GM12878 (cell line): ENCODE results near the gene ZNF672. TPM values are rescaled to one million over a fixed set of nuclear protein-coding genes. Genes with fewer than 3 reads are reported as not detected.

Experiments used
- BCL11A ChIP-seq: IDR thresholded peaks from 2 replicates; pipeline ENCODE4 v1.6.1; 2011; ENCODE audit warnings: low read depth, low read length
- BMI1 ChIP-seq: fragments of 450-650 bp; IDR thresholded peaks from 2 replicates; pipeline ENCODE4 v1.6.1; 2016; ENCODE audit warnings: mild to moderate bottlenecking, moderate library complexity, borderline replicate concordance
- CBX5 ChIP-seq: sonication (generic); IDR thresholded peaks from 2 replicates; pipeline ENCODE4 v1.6.1; 2016; ENCODE audit warnings: low read depth, moderate library complexity, mild to moderate bottlenecking, inconsistent platforms
- JUNB ChIP-seq: IDR thresholded peaks from 2 replicates; pipeline ENCODE4 v1.6.1; 2016; ENCODE audit warnings: antibody characterized with exemption, mild to moderate bottlenecking
- KLF5 ChIP-seq: fragments of 450-650 bp; IDR thresholded peaks from 2 replicates; pipeline ENCODE4 v1.6.1; 2014; ENCODE audit warnings: mild to moderate bottlenecking; ENCODE audit not compliant: partially characterized antibody
- MEF2B ChIP-seq: fragments of 450-650 bp; IDR thresholded peaks from 2 replicates; pipeline ENCODE4 v1.6.1; 2018; ENCODE audit warnings: mild to moderate bottlenecking, moderate library complexity; ENCODE audit not compliant: partially characterized antibody, poor library complexity, severe bottlenecking
- MTA2 ChIP-seq: fragments of 450-650 bp; IDR thresholded peaks from 2 replicates; pipeline ENCODE4 v1.6.1; 2016; ENCODE audit warnings: low read depth, mild to moderate bottlenecking, moderate library complexity
- NBN ChIP-seq: fragments of 450-650 bp; IDR thresholded peaks from 2 replicates; pipeline ENCODE4 v1.6.1; 2016
- RAD21 ChIP-seq: IDR thresholded peaks from 2 replicates; pipeline ENCODE4 v1.6.1; 2011; ENCODE audit warnings: mild to moderate bottlenecking, low read depth, low read length, moderate library complexity; ENCODE audit not compliant: insufficient read depth
- REST ChIP-seq: IDR thresholded peaks from 2 replicates; pipeline ENCODE4 v1.6.1; 2012; ENCODE audit warnings: mild to moderate bottlenecking, low read depth, low read length
- SMAD5 ChIP-seq: IDR thresholded peaks from 2 replicates; pipeline ENCODE4 v1.6.1; 2016; ENCODE audit warnings: antibody characterized with exemption, low read depth
- TAF1 ChIP-seq: IDR thresholded peaks from 2 replicates; pipeline ENCODE4 v1.6.1; 2011; ENCODE audit warnings: mild to moderate bottlenecking, low read depth, low read length, borderline replicate concordance
- TBL1XR1 ChIP-seq: IDR thresholded peaks from 2 replicates; pipeline ENCODE4 v1.6.1; 2012; ENCODE audit warnings: low read depth, low read length, improper control_type of control experiment
- ZBED1 ChIP-seq: IDR thresholded peaks from 2 replicates; pipeline ENCODE4 v1.6.1; 2016; ENCODE audit warnings: borderline replicate concordance
- ZNF24 ChIP-seq: fragments of 450-650 bp; IDR thresholded peaks from 2 replicates; pipeline ENCODE4 v1.6.1; 2017; ENCODE audit warnings: antibody characterized with exemption, mild to moderate bottlenecking
- ZSCAN29 ChIP-seq: fragments of 450-650 bp; IDR thresholded peaks from 2 replicates; pipeline ENCODE4 v1.6.1; 2017; ENCODE audit warnings: mild to moderate bottlenecking, moderate library complexity
- polyA plus RNA-seq, 11 experiments: library from polyadenylated mRNA; depleted of rRNA in 4 of 11; unstranded in 6 of 11; stranded (reverse) in 5 of 11; fragments of >200 nt; fragmentation: Nextera tagmentation in 4 of 11; fragmentation: Illumina TruSeq in 1 of 11; extraction: Ambion mirVana in 4 of 11; extraction: Trizol in 1 of 11; gene quantifications; 1 replicate in 1 of 11; 2 replicates in 10 of 11; pipeline versions ENCODE4 v1.2.1 to v1.2.3, GENCODE V29; 2011 to 2016; ENCODE audit warnings: inconsistent platforms in 2 of 11, missing spikeins in 2 of 11, low read depth in 1 of 11
- total RNA-seq, 4 experiments: library from RNA; depleted of rRNA in 3 of 4; stranded (reverse); fragments of >200 nt in 3 of 4; fragmentation: Illumina TruSeq in 1 of 4; extraction: Trizol in 1 of 4; gene quantifications; 2 replicates each; pipeline versions ENCODE4 v1.2.1 to v1.2.3, GENCODE V29; 2013 to 2021

The ZNF672 gene
- total and polyA plus RNA-seq, 10 of the 15 experiments (the other 5 are each of a cell fraction or from before 2014, with no cell fraction given): 2.9 to 51.3 (median 39.8) TPM

- TF ChIP-seq MEF2B (peak; percentile 41), TBL1XR1 (no peak), BCL11A (no peak), CBX5 (peak; percentile 63; the same call in 1 of the 2 replicates), REST (no peak), KLF5 (no peak), ZSCAN29 (no peak), MTA2 (peak; percentile 42; the same call in 1 of the 2 replicates), RAD21 (peak; percentile 17; the same call in 1 of the 2 replicates), TAF1 (peak; percentile 43; the same call in 1 of the 2 replicates), ZNF24 (peak; percentile 23; the same call in 1 of the 2 replicates), SMAD5 (peak; percentile 22; the same call in 1 of the 2 replicates), NBN (peak; percentile 44; the same call in 1 of the 2 replicates), BMI1 (no peak), ZBED1 (peak; percentile 17; the same call in 1 of the 2 replicates), JUNB (no peak)
Measured at GRCh38 chr1:248804771-248805681, 33.0 kb upstream of the ZNF672 start (continued).
